NCI-H187 (cell line): ENCODE data around the gene MAPK6.

Source experiments
- DNase-seq, 2 experiments: peaks; one replicate each; lab custom pipeline; 2025; lab: John Stamatoyannopoulos, UW

The MAPK6 gene

GRCh38 chr15:52010633-52011595, 8.1 kb upstream of the MAPK6 start:
- no peak for DNase-seq

GRCh38 chr15:52011711-52012144, 7.3 kb upstream of the MAPK6 start:
- DNase-seq: no peak

DNA sequence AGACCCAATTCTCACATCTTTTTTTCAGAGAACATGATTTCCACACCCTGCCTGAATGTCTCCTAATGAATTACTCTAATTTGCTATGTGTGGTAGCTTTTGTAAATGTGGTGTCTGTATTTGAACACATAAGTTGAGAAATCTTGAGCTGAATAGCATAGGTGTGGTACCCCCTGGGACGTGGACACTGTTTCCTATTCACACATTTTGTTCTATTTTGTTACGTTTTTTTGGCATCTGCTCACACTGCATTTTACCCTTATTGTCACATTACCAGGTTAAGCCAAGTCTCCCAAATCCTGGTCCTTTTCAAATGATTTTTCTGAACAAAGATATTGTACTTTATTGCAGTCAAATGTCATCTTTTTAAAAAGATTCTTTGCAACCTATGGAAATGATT, 6.8 kb upstream of the MAPK6 start:
- no peak for DNase-seq

GRCh38 chr15:52013151-52013791, 5.7 kb upstream of the MAPK6 start:
- no peak for DNase-seq

GRCh38 chr15:52014616-52015015, 4.4 kb upstream of the MAPK6 start:
- DNase-seq: no peak

DNA sequence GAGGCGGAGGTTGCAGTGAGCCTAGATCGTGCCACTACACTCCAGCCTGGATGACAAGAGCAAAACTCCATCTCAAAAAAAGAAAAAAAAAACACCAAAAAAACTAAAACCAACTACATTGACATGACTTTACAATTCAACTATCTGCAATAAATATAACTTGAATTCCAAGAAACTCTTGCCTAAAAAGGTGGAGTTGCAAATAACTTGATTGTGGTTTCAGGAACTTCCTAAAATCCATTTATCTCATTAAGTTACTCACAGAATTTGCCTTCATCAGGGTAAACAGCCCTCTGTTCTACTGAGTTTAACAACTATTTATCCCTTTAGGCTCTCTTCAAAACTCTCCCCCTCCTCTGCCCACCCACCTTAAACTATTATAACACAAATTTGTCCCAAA, 2.7 kb upstream of the MAPK6 start:
- no peak for DNase-seq

DNA sequence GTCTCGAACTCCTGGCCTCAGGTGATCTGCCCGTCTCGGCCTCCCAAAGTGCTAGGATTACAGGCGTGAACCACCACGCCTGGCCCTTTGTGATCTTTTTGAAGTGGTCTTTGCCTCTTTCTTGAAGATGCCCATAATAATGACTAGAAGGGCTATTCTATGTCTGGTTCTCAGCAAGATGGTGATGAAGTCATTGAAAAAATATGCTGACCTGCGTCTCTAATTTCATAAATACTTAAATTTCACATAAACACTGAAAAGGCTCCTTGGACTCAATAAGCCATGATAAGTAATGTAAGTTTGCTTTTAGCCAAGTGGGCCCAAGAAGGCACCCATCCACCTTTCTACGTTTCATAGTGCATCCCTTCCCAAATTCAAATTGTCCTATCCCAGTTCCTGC, 775 bp upstream of the MAPK6 start:
- no peak for DNase-seq

- DNase-seq: no peak
These were observed 588 bp downstream of the MAPK6 start for GRCh38 chr15:52019394-52020220.

DNA sequence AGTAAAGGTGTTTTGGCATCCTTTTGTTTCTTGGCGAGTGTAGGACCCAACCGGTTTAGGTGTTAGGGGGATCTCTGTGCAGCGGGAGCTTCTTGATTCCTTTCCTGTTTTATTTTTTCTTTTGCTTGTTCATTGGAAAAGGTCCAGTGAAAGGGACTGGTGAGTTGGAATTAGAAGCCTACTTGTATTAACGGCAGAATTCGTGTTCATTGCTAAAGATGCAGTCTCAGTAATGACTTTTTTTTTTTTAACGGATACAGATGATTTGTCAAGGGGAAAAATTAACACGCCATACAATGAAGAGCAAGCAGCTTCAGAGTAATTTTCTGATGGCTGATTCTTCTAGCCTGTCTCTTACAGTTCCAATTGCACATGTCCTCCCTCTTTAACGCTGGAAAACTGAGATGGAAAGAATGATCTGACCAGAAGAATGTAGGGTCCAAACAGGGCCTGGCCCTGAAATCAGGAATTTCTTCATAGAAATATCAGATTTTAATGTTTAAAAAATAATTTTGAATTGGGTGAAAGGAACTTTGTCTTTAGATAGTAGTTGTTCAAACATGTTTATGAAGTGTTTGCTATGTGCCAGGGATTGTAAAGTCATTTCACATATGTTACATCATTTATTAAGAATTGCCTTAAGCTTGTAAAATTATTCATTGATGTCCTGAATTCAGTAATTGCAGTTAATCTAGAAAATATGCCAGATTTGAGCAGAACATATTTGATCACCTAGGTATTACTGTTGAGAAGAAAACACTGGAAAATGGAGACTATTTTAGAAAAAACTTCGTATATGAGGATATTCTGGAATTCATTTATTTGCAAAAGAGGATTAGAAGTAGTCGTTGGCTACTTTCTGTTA, 1.4 kb downstream of the MAPK6 start:
- no peak for DNase-seq

DNA sequence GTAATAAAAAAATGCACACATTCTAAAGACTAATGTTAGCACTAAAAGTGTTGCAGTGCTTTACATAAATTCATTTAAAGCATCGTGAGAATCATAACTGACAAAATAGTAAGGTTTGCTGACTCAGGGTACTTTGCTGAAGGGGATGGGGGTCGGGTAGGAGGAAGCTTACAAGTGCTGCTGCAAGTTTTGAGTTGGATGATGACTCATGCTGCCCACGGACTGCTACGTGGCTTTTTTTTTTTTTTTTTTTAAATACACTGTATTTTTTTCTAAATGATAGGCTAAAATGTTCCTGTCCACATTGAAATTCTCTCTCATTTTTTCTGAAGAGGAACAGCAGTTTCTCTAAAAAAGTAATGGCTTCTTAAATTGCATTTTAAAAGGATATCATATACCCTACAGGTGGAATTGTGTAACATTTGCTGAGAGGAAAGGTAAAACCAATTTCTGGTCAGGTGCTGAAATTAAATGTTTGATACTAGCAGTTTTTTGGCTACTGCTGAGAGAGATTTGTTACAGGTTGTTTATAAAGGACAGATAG, 2.2 kb downstream of the MAPK6 start:
- DNase-seq: no peak

GRCh38 chr15:52021892-52022540, 3.0 kb downstream of the MAPK6 start:
- DNase-seq: no peak

GRCh38 chr15:52023169-52023922, 4.3 kb downstream of the MAPK6 start:
- DNase-seq: no peak

DNA sequence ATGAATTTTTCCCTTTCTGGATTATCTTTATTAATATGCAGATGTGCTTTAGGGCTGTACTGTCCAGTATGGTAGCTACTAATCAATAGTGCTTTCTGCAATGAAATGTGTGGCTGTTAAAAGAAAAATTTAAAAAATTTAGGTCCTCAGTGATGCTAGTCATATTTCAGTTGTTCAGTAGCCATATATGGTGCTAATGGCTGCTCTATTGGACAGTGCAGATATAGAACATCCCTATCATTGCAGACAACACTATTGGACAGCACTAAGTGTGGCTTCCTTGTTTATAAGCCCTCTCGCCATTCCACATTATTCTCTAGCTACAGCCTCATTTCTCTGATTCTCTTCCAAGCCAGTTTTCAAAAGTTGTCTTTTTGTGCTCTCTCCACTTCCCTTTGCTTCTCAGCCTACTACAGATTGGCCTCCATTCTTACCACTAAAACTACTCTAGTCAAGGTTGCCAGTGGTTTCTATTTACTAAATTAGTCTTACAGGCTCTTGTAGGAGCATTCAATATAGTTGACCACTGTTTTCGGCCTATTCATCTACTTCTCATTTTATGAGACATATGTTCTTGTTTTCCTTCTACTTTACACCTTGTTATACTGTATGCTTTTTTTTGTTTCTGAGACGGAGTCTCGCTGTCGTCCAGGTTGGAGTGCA, 9.5 kb downstream of the MAPK6 start:
- DNase-seq: no peak

- DNase-seq: no peak
These were observed 11.0 kb downstream of the MAPK6 start for GRCh38 chr15:52030010-52030409.

DNA sequence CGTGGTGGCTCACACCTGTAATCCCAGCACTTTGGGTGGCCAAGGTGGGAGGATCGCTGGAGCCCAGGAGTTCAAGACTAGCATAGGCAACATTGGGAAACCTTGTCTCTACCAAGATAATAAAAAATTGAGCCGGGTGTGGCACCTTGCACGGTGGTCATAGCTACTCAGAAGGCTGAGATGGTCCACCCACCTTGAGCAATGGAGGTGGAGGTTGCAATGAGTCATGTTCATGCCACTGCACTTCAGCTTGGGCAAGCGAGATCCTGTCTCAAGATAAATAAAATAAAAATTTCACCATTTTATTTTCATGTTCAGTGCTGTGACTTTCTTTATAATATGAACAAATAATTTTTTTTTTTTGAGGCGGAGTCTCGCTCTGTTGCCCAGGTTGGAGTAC, 12.5 kb downstream of the MAPK6 start:
- DNase-seq: no peak

GRCh38 chr15:52037889-52038505, 19.0 kb downstream of the MAPK6 start:
- DNase-seq: no peak

GRCh38 chr15:52039925-52040781, 21.1 kb downstream of the MAPK6 start:
- peak in 1 of 2 experiments; percentile 15 for DNase-seq
